Stomach (tissue), 4 donors: ENCODE data around the gene SLC38A6.

Experiments used
- CTCF ChIP-seq, 7 experiments: fragments of 450-650 bp in 4 of 7; fragments of 200-600 bp in 3 of 7; sonication (generic) in 3 of 7; IDR thresholded peaks; one replicate each; pipeline ENCODE4 v1.5.1; 2016 to 2019; ENCODE audit warnings: antibody characterized with exemption in 7 of 7, control low read depth in 2 of 7, mild to moderate bottlenecking in 1 of 7
- EP300 ChIP-seq: sonication (generic); formaldehyde crosslinking; IDR thresholded peaks from one replicate; pipeline ENCODE4 v1.6.1; 2017; ENCODE audit warnings: antibody characterized with exemption
- POLR2A ChIP-seq, 4 donors: fragments of 450-650 bp; IDR thresholded peaks; one replicate each; pipeline ENCODE4 v1.6.1; 2016; ENCODE audit warnings: antibody characterized with exemption in 4 of 4, control low read depth in 2 of 4, mild to moderate bottlenecking in 1 of 4, moderate library complexity in 1 of 4
- POLR2AphosphoS5 ChIP-seq, 3 donors: sonication (generic); formaldehyde crosslinking; IDR thresholded peaks; one replicate each; pipeline ENCODE4 v1.6.1; 2016; ENCODE audit warnings: antibody characterized with exemption in 3 of 3

- TF ChIP-seq CTCF (IDR thresholded peaks at IDR 0.05), result no peak
- no peak for TF ChIP-seq POLR2A (IDR thresholded peaks at IDR 0.05)
- TF ChIP-seq EP300, result no peak
- no peak for TF ChIP-seq POLR2AphosphoS5 (IDR thresholded peaks at IDR 0.05)
Measured at GRCh38 chr14:61051621-61052020, 70.6 kb downstream of the SLC38A6 start.
